Breast epithelium (tissue), 3 donors: ENCODE measurements around the gene KIAA0319L.

Experiments
- CTCF ChIP-seq, 3 donors: fragments of 450-650 bp; IDR thresholded peaks; one replicate each; pipeline ENCODE4 v1.5.1; 2016 to 2017; ENCODE audit warnings: antibody characterized with exemption in 3 of 3, mild to moderate bottlenecking in 3 of 3, moderate library complexity in 3 of 3
- POLR2A ChIP-seq: fragments of 450-650 bp; IDR thresholded peaks from one replicate; pipeline ENCODE4 v1.6.1; 2016; ENCODE audit warnings: antibody characterized with exemption, mild to moderate bottlenecking, moderate library complexity
- POLR2AphosphoS5 ChIP-seq, 3 donors: sonication (generic); formaldehyde crosslinking; IDR thresholded peaks; one replicate each; pipeline ENCODE4 v1.6.1; 2017; ENCODE audit warnings: antibody characterized with exemption in 3 of 3

GRCh38 chr1:35500439-35500838 is 56.8 kb downstream of the KIAA0319L start:
- TF ChIP-seq CTCF (IDR thresholded peaks at IDR 0.05) (no peak), POLR2A (no peak), POLR2AphosphoS5 (IDR thresholded peaks at IDR 0.05) (no peak)
